GM19438 (cell line): ENCODE results near the gene PMEPA1.

Source experiments
- ATAC-seq: cut with Tn5 transposase; IDR thresholded peaks from one replicate; pipeline ENCODE4 v1.9.1; 2021; ENCODE audit warnings: low read depth; ENCODE audit not compliant: unreplicated experiment

Gene PMEPA1

GRCh38 chr20:57664924-57665588 lies 44.8 kb downstream of the PMEPA1 start:
- no peak for ATAC-seq

DNA sequence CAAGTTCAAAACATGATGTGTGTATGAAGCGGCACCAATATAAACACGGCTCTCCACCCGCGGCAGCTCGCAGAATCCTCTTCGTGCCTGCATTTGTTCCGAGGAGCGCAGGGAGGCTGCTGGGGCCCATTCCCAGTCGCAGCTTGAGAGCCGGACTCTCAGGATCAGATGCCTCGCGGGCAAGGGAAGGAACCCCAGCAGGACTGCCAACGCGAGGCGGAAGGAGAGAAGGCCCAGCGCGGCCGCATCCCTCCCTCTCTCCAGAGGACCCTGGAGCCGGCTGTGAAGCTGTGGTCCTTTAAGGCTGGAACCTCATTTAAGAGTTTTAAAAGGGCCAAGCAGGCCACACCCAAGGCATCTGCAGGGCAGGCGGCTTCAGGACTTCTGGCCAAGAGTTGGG lies 45.3 kb downstream of the PMEPA1 start:
- no peak for ATAC-seq

DNA sequence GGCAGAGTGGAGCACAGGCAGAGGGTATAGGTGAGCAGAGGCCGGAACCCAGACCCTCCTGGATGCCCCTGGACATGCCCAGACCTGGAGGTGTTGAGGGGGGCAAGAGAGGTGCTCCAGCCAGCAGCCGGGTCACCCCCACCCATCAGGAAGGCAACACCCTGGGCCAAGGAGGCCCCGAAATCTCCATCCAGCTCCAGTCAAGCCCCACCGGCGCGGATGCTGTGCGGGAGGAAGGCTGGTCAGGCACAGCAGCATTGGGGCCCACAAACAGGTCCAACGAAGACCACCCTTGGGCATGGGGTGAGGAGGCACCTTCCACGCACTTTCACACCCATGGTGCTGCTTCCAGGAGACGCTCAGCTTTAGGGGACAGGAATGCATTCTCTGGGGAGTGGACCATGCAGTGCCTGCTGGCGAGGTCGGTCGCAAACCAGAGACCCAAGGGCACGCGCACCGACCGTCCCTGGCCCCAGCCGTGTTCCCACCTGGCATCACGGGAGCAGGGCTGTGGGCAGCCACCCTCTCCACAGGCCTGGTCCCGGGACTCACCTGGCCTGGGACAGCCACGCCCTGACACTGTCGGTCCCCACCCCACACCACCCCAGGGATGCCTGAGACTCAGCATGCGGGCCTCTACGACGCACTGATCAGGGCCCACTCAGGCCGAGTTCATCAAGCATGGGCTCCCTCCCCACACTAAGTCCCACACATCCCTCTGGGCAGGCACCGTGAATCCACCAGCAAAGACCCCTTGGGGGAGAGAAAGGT lies 45.9 kb downstream of the PMEPA1 start:
- ATAC-seq, result no peak

GRCh38 chr20:57663241-57663640 lies 46.6 kb downstream of the PMEPA1 start:
- no peak for ATAC-seq

DNA sequence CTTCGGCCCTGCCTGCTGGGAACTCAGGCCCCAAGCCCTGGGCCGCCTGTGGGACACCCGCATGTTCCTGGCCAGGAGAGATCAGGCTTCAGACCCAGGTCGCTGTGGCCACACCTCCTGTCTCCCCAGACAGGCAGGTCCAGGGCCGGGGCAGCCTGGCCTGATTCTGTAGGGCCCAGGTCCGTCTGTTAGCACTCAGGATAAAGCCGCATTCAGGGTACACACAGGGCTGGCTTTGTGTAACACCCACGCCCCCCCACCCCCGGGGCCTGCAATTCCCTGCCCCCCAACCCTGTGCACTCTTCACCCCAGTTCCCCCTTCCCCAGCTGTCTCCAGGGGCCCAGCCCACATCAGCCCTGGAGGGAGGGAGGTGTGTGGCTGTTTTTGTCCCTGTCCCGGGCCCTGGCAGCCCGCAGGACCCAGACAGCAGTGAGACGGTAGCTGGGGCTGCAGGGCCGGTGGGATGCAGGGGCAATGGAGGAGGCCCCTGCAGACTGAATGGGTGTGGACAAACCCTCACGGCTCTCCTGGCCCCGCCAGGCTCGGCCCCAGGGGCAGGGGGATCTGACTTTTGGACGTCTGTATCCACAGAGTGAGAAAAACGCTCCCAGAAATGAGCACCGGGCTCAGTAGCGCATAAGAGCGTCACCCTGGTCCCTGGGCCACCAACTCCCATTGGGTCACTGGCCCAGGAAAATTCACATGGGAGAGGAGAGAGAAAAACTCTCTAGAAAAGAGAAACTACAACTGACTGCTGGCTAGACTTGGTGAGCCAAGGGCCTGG lies 47.2 kb downstream of the PMEPA1 start:
- no peak for ATAC-seq

GRCh38 chr20:57661746-57662455 lies 47.9 kb downstream of the PMEPA1 start:
- no peak for ATAC-seq

- ATAC-seq, result no peak
Observed at GRCh38 chr20:57660922-57661745, 48.7 kb downstream of the PMEPA1 start.

- ATAC-seq, result no peak
Observed at GRCh38 chr20:57660181-57660921, 49.5 kb downstream of the PMEPA1 start.

- no peak for ATAC-seq
Observed at GRCh38 chr20:57659517-57660180, 50.2 kb downstream of the PMEPA1 start.

- ATAC-seq, result no peak
Observed at GRCh38 chr20:57658833-57659516, 50.8 kb downstream of the PMEPA1 start.

- ATAC-seq, result no peak
Observed at GRCh38 chr20:57658447-57658832, 51.4 kb downstream of the PMEPA1 start.

DNA sequence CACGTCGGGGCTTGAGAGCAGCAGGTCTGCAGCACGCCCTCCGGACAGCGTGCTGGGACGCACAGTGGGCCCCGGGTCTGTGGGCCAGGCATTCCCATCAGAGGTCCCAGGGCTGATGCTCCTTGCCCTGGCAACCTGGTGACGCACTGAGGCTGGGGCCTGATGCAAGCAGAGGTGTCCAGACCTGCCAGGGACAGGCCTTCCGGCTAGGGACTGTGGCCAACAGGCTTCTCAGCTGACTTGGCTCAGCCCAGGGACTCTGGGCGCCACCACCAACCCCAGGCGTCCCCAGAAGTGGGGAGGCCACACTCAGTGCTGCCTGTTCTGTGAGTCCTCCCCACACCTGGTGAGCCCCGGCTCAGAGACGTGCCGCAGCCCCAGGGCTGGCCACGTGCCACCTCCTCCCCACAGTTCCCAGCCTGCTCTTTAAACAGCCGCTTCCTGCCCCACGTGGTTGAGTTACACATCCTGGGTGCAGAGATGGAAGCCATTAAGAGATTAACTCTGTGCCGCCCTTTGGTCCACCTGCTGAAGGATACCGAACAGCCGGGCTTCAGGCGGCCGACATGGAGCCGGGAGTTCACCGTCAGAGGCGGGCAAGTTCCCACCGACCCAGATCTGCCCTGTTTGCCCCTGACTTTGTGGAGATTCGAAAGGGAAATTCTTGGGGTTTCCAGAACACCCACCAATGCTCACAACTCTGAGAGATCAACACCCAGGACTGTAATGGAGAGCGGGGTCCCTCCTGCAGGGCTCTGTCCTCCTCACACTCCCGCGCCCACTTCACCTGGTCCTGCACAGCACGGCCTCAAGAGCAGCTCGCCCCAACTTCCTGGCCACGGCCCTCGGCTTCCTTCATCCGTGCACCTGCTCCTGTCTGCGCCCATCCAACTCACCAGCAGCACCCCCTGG lies 52.0 kb downstream of the PMEPA1 start:
- no peak for ATAC-seq

- ATAC-seq, result no peak
Observed at GRCh38 chr20:57656821-57657534, 52.8 kb downstream of the PMEPA1 start.

DNA sequence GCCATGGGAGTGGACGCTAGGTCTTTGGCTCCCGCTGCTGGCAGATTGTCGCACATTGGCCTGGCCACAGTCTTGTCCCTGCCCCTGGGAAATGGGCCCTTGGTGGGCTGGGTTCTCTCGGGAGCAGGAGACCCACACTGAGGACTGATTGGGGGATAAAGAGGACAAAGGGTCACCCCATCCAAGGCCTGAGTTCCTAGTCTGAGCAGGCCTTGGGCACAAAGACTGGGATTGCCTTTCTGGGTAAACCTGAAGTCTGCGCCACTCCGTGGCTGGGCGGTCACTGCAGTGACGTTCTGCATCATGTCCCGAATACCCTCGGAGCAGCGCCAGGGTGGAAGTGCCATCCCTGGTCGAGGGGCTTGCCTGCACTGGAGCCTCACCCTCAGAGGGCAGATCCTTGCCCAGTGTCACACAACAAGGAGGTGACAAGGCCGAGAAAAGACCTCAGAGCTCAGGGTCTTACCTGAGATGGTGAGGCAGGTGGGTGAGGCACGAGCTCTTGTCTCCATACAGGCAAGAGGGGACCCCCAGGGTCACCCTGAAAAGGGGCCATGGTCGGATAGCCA lies 53.5 kb downstream of the PMEPA1 start:
- ATAC-seq, result no peak

DNA sequence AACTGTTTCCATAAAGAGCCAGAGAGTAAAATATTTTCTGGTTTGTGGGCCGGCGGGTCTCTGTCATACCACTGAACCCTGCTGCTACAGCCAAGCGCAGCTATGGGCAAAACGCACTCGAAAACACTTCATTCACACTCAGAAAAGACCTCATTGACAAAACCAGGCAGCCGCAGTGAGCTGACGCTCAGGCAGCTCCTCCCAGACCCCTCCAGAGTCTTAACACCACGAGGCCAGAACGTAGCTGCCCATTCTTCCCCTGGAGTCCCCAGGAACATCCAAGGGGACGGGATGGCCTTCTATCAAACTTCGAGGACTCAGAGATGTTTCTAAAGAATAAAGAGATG lies 54.0 kb downstream of the PMEPA1 start:
- ATAC-seq, result no peak
